HepG2 (cell line): ENCODE measurements around the gene TRIM8. TPM values are rescaled to one million over a fixed set of nuclear protein-coding genes. Genes with fewer than 3 reads are reported as not detected.

ENCODE experiments used
- MAX ChIP-seq: IDR thresholded peaks from 2 replicates; pipeline ENCODE4 v1.6.1; 2012; ENCODE audit warnings: inconsistent platforms
- NR2F6 ChIP-seq, 2 experiments: IDR thresholded peaks; 2 replicates each; pipeline ENCODE4 v1.6.1; 2016; ENCODE audit warnings: antibody characterized with exemption in 1 of 2, mild to moderate bottlenecking in 1 of 2
- SKIL ChIP-seq: sonication (generic); formaldehyde crosslinking; IDR thresholded peaks from 2 replicates; pipeline ENCODE4 v1.8.0; 2022; ENCODE audit warnings: missing genetic modification reagents, mild to moderate bottlenecking, moderate library complexity, borderline replicate concordance
- XRCC5 ChIP-seq: fragments of 200-400 bp; formaldehyde crosslinking; optimal IDR thresholded peaks from 2 replicates; pipeline ENCODE3; 2017; ENCODE audit warnings: mild to moderate bottlenecking, low read length
- ZBTB43 ChIP-seq: sonication (generic); formaldehyde crosslinking; conservative IDR thresholded peaks from 2 replicates; pipeline ENCODE4 v1.4.0; 2020; ENCODE audit warnings: missing genetic modification reagents
- ZFP91 ChIP-seq: sonication (generic); formaldehyde crosslinking; IDR thresholded peaks from 2 replicates; pipeline ENCODE4 v1.9.0; 2022; ENCODE audit warnings: missing genetic modification reagents, mild to moderate bottlenecking, borderline replicate concordance
- ZNF18 ChIP-seq: sonication (generic); formaldehyde crosslinking; IDR thresholded peaks from 2 replicates; pipeline ENCODE4 v1.8.0; 2022; ENCODE audit warnings: mild to moderate bottlenecking, missing genetic modification reagents; ENCODE audit not compliant: insufficient replicate concordance
- ZNF350 ChIP-seq: sonication (generic); formaldehyde crosslinking; IDR thresholded peaks from 2 replicates; pipeline ENCODE4 v1.4.0; 2020; ENCODE audit warnings: mild to moderate bottlenecking, low read depth, missing genetic modification reagents, borderline replicate concordance
- ZNF446 ChIP-seq: sonication (generic); formaldehyde crosslinking; IDR thresholded peaks from 2 replicates; pipeline ENCODE4 v1.5.0; 2020; ENCODE audit warnings: mild to moderate bottlenecking, missing genetic modification reagents
- ZNF496 ChIP-seq: sonication (generic); formaldehyde crosslinking; IDR thresholded peaks from 2 replicates; pipeline ENCODE4 v1.8.1; 2023; ENCODE audit warnings: mild to moderate bottlenecking, moderate library complexity, missing genetic modification reagents; ENCODE audit not compliant: insufficient replicate concordance
- polyA plus RNA-seq, 8 experiments: library from polyadenylated mRNA; depleted of rRNA in 3 of 8; stranded (reverse) in 7 of 8; unstranded in 1 of 8; fragments of >200 nt; fragmentation: Illumina TruSeq in 4 of 8; extraction: Trizol in 4 of 8; gene quantifications; 2 replicates each; pipeline versions ENCODE4 v1.2.1 to v1.2.3, GENCODE V29; 2011 to 2016; ENCODE audit warnings: low read depth in 4 of 8, missing spikeins in 1 of 8, mixed read lengths in 1 of 8; ENCODE audit not compliant: insufficient read depth in 1 of 8
- total RNA-seq, 5 experiments: library from RNA; depleted of rRNA; stranded (reverse); fragments of >200 nt; fragmentation: Illumina TruSeq; extraction: Trizol; gene quantifications; 2 replicates each; pipeline ENCODE4 v1.2.3, GENCODE V29; 2016; ENCODE audit warnings: low read depth in 1 of 5
- TF ChIP-seq, protein P1 (sequence below): sonication (generic); formaldehyde crosslinking; IDR thresholded peaks from 2 replicates; pipeline ENCODE4 v1.4.0; 2020; ENCODE audit warnings: missing genetic modification reagents, borderline replicate concordance
- TF ChIP-seq, protein P2 (sequence below): sonication (generic); formaldehyde crosslinking; IDR thresholded peaks from 2 replicates; pipeline ENCODE4 v1.5.1; 2020; ENCODE audit warnings: mild to moderate bottlenecking, missing genetic modification reagents, moderate library complexity
- TF ChIP-seq, protein P3 (sequence below), 2 experiments: sonication (generic) in 1 of 2; formaldehyde crosslinking in 1 of 2; IDR thresholded peaks; 2 replicates each; pipeline versions ENCODE4 v1.4.0 to v1.6.1; 2016 to 2020; ENCODE audit warnings: borderline replicate concordance in 1 of 2, low read depth in 1 of 2, mild to moderate bottlenecking in 1 of 2, missing genetic modification reagents in 1 of 2

TRIM8 gene
- total and polyA plus RNA-seq, 2 of the 13 experiments (the other 11 are each of a cell fraction or from before 2014, with no cell fraction given): 38.9 to 66.5 TPM

- TF ChIP-seq ZFP91 (no peak; the same call in 1 of the 2 replicates), ZBTB43 (no peak), ZNF18 (CRISPR knock-in tag) (no peak), ZNF350 (peak; percentile 50; the same call in 1 of the 2 replicates), MAX (no peak), SKIL (CRISPR knock-in tag) (peak; percentile 68), NR2F6 (IDR thresholded peaks at IDR 0.05) (no peak; the same call in 1 of the 2 replicates), NR2F6 (CRISPR knock-in tag; IDR thresholded peaks at IDR 0.05) (peak; percentile 59; the same call in 1 of the 2 replicates), ZNF496 (CRISPR knock-in tag) (no peak), XRCC5 (no peak), ZNF446 (no peak)
- TF ChIP-seq, protein P1, sequence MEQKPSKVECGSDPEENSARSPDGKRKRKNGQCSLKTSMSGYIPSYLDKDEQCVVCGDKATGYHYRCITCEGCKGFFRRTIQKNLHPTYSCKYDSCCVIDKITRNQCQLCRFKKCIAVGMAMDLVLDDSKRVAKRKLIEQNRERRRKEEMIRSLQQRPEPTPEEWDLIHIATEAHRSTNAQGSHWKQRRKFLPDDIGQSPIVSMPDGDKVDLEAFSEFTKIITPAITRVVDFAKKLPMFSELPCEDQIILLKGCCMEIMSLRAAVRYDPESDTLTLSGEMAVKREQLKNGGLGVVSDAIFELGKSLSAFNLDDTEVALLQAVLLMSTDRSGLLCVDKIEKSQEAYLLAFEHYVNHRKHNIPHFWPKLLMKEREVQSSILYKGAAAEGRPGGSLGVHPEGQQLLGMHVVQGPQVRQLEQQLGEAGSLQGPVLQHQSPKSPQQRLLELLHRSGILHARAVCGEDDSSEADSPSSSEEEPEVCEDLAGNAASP (CRISPR knock-in tag): no peak
- TF ChIP-seq, protein P2, sequence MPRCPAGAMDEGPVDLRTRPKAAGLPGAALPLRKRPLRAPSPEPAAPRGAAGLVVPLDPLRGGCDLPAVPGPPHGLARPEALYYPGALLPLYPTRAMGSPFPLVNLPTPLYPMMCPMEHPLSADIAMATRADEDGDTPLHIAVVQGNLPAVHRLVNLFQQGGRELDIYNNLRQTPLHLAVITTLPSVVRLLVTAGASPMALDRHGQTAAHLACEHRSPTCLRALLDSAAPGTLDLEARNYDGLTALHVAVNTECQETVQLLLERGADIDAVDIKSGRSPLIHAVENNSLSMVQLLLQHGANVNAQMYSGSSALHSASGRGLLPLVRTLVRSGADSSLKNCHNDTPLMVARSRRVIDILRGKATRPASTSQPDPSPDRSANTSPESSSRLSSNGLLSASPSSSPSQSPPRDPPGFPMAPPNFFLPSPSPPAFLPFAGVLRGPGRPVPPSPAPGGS (CRISPR knock-in tag): no peak
- TF ChIP-seq, protein P3, sequence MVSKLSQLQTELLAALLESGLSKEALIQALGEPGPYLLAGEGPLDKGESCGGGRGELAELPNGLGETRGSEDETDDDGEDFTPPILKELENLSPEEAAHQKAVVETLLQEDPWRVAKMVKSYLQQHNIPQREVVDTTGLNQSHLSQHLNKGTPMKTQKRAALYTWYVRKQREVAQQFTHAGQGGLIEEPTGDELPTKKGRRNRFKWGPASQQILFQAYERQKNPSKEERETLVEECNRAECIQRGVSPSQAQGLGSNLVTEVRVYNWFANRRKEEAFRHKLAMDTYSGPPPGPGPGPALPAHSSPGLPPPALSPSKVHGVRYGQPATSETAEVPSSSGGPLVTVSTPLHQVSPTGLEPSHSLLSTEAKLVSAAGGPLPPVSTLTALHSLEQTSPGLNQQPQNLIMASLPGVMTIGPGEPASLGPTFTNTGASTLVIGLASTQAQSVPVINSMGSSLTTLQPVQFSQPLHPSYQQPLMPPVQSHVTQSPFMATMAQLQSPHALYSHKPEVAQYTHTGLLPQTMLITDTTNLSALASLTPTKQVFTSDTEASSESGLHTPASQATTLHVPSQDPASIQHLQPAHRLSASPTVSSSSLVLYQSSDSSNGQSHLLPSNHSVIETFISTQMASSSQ (IDR thresholded peaks at IDR 0.05; ENCODE audit: low read depth): no peak
- TF ChIP-seq, protein P3 (CRISPR knock-in tag; IDR thresholded peaks at IDR 0.05; ENCODE audit: borderline replicate concordance): no peak
These were observed 1.1 kb downstream of the TRIM8 start (continued) for GRCh38 chr10:102645388-102645740.
